ACC112 (cell line): Measurements from ENCODE around the gene MNAT1.

Experiments used
- H2AFZ ChIP-seq: fragments of 200-600 bp; sonication (generic); one replicate; pipeline ENCODE4 v1.6.0; 2017; ENCODE audit warnings: antibody characterized with exemption, low read length; ENCODE audit not compliant: unreplicated experiment
- H3K27ac ChIP-seq: fragments of 200-600 bp; sonication (generic); 2 replicates; pipeline ENCODE4 v1.5.1; 2014; ENCODE audit warnings: low read depth, mild to moderate bottlenecking, antibody characterized with exemption, low read length, moderate library complexity
- H3K27me3 ChIP-seq: fragments of 200-600 bp; sonication (generic); 2 replicates; pipeline ENCODE4 v1.6.1; 2014; ENCODE audit warnings: mild to moderate bottlenecking, antibody characterized with exemption, low read length, moderate library complexity, mixed read lengths; ENCODE audit not compliant: insufficient read depth
- H3K36me3 ChIP-seq: fragments of 200-600 bp; sonication (generic); 2 replicates; pipeline ENCODE4 v1.6.1; 2016; ENCODE audit warnings: mild to moderate bottlenecking, antibody characterized with exemption, low read length, moderate library complexity, mixed read lengths; ENCODE audit not compliant: insufficient read depth
- H3K4me1 ChIP-seq: fragments of 200-600 bp; sonication (generic); one replicate; pipeline ENCODE4 v1.6.1; 2016; ENCODE audit warnings: low read length, mixed read lengths; ENCODE audit not compliant: insufficient read depth, unreplicated experiment, control insufficient read depth
- H3K4me3 ChIP-seq: fragments of 200-600 bp; sonication (generic); 2 replicates; pipeline ENCODE4 v1.5.1; 2014; ENCODE audit warnings: mild to moderate bottlenecking, low read depth, low read length
- H3K79me2 ChIP-seq: fragments of 200-600 bp; sonication (generic); one replicate; pipeline ENCODE4 v1.6.0; 2016; ENCODE audit warnings: low read length; ENCODE audit not compliant: control insufficient read depth, unreplicated experiment, insufficient read depth

The MNAT1 gene

GRCh38 chr14:60734465-60735242 lies at the start of gene MNAT1:
Gene MNAT1, plus strand, starts transcription at chr14:60734761. Its CDS starts 102 bp downstream, at chr14:60734863.
- no peaks in the 10 kb centered on the region for H3K36me3 ChIP-seq
- peaks cover 49% of the 10 kb centered on the region for H3K79me2 ChIP-seq
- H3K27ac ChIP-seq: peak within 1 kb of the TSS; percentile 56
- H3K27me3 ChIP-seq: no peaks in the 10 kb centered on the region
- peak within 1 kb of the TSS; percentile 100 for H2AFZ ChIP-seq
- peak within 1 kb of the TSS; percentile 97 for H3K4me3 ChIP-seq
- peaks cover 6% of the 10 kb centered on the region for H3K4me1 ChIP-seq

GRCh38 chr14:60686865-60687264 lies 47.7 kb upstream of the MNAT1 start:
- no peaks in the 10 kb centered on the region for H3K79me2 ChIP-seq
- H3K4me1 ChIP-seq: no peaks in the 10 kb centered on the region
- no peak overlapping the region for H2AFZ ChIP-seq
- no peaks in the 10 kb centered on the region for H3K36me3 ChIP-seq
- no peak overlapping the region for H3K27ac ChIP-seq
- H3K27me3 ChIP-seq: no peaks in the 10 kb centered on the region
- no peak overlapping the region for H3K4me3 ChIP-seq

- Histone ChIP-seq H3K4me3 (no peak overlapping the region), H3K27ac (no peak overlapping the region), H3K4me1 (no peaks in the 10 kb centered on the region), H3K27me3 (no peaks in the 10 kb centered on the region), H3K36me3 (no peaks in the 10 kb centered on the region), H3K79me2 (no peaks in the 10 kb centered on the region), H2AFZ (no peak overlapping the region)
Observed at GRCh38 chr14:60691383-60692113, 43.0 kb upstream of the MNAT1 start.

GRCh38 chr14:60695327-60695726 lies 39.2 kb upstream of the MNAT1 start:
- no peak overlapping the region for H3K27ac ChIP-seq
- no peaks in the 10 kb centered on the region for H3K79me2 ChIP-seq
- no peaks in the 10 kb centered on the region for H3K36me3 ChIP-seq
- H3K4me1 ChIP-seq: no peaks in the 10 kb centered on the region
- no peak overlapping the region for H2AFZ ChIP-seq
- no peaks in the 10 kb centered on the region for H3K27me3 ChIP-seq
- H3K4me3 ChIP-seq: no peak overlapping the region

GRCh38 chr14:60700598-60700997 lies 34.0 kb upstream of the MNAT1 start:
- Histone ChIP-seq H3K4me3 (no peak overlapping the region), H3K27me3 (no peaks in the 10 kb centered on the region), H3K79me2 (no peaks in the 10 kb centered on the region), H3K36me3 (no peaks in the 10 kb centered on the region), H2AFZ (no peak overlapping the region), H3K27ac (no peak overlapping the region), H3K4me1 (no peaks in the 10 kb centered on the region)

- no peaks in the 10 kb centered on the region for H3K4me1 ChIP-seq
- no peaks in the 10 kb centered on the region for H3K36me3 ChIP-seq
- H3K79me2 ChIP-seq: no peaks in the 10 kb centered on the region
- no peak overlapping the region for H3K27ac ChIP-seq
- no peak overlapping the region for H3K4me3 ChIP-seq
- H2AFZ ChIP-seq: no peak overlapping the region
- no peaks in the 10 kb centered on the region for H3K27me3 ChIP-seq
Observed at GRCh38 chr14:60705100-60705499, 29.5 kb upstream of the MNAT1 start.

GRCh38 chr14:60707858-60708257 lies 26.7 kb upstream of the MNAT1 start:
- H3K79me2 ChIP-seq: no peaks in the 10 kb centered on the region
- no peak overlapping the region for H2AFZ ChIP-seq
- H3K4me3 ChIP-seq: no peak overlapping the region
- peaks cover 3% of the 10 kb centered on the region; the same call in 1 of the 2 replicates for H3K36me3 ChIP-seq
- H3K4me1 ChIP-seq: no peaks in the 10 kb centered on the region
- H3K27me3 ChIP-seq: no peaks in the 10 kb centered on the region
- no peak overlapping the region for H3K27ac ChIP-seq

GRCh38 chr14:60710494-60710893 lies 24.1 kb upstream of the MNAT1 start:
- Histone ChIP-seq H3K27me3 (no peaks in the 10 kb centered on the region), H3K36me3 (peaks cover 8% of the 10 kb centered on the region), H3K4me1 (no peaks in the 10 kb centered on the region), H3K4me3 (no peak overlapping the region), H3K27ac (no peak overlapping the region), H2AFZ (no peak overlapping the region), H3K79me2 (no peaks in the 10 kb centered on the region)

- H3K79me2 ChIP-seq: no peaks in the 10 kb centered on the region
- no peak overlapping the region for H2AFZ ChIP-seq
- H3K36me3 ChIP-seq: peaks cover 9% of the 10 kb centered on the region
- H3K27ac ChIP-seq: no peak overlapping the region
- H3K4me3 ChIP-seq: no peak overlapping the region
- no peaks in the 10 kb centered on the region for H3K27me3 ChIP-seq
- no peaks in the 10 kb centered on the region for H3K4me1 ChIP-seq
Observed at GRCh38 chr14:60713513-60713912, 21.0 kb upstream of the MNAT1 start.

GRCh38 chr14:60720391-60720790 lies 14.2 kb upstream of the MNAT1 start:
- no peaks in the 10 kb centered on the region for H3K27me3 ChIP-seq
- H2AFZ ChIP-seq: no peak overlapping the region
- no peak overlapping the region for H3K27ac ChIP-seq
- peak overlapping the region; percentile 81; the same call in 1 of the 2 replicates for H3K4me3 ChIP-seq
- peaks cover 9% of the 10 kb centered on the region for H3K4me1 ChIP-seq
- H3K36me3 ChIP-seq: peaks cover 11% of the 10 kb centered on the region
- peaks cover 28% of the 10 kb centered on the region for H3K79me2 ChIP-seq

- Histone ChIP-seq H2AFZ (no peak overlapping the region), H3K79me2 (peaks cover 28% of the 10 kb centered on the region), H3K27me3 (no peaks in the 10 kb centered on the region), H3K36me3 (peaks cover 9% of the 10 kb centered on the region), H3K27ac (no peak overlapping the region), H3K4me1 (peaks cover 9% of the 10 kb centered on the region), H3K4me3 (peak overlapping the region; percentile 81)
Observed at GRCh38 chr14:60720962-60721325, 13.6 kb upstream of the MNAT1 start.
